WI38 (cell line): ENCODE data around the gene LGALSL.
"Not testable (repeated sequence)": the region's sequence is repeated elsewhere in the genome, so short reads cannot be mapped to it uniquely, and the experiment has no call there.

Experiments used
- H3K4me3 ChIP-seq: 2 replicates; pipeline ENCODE4 v1.5.1; 2011; ENCODE audit warnings: low read depth, mild to moderate bottlenecking, control low read depth, low read length
- TF ChIP-seq, protein P1 (sequence below): IDR thresholded peaks from 2 replicates; pipeline ENCODE4 v1.5.1; 2012; ENCODE audit warnings: low read depth, mild to moderate bottlenecking, control low read depth, low read length

Gene LGALSL

DNA sequence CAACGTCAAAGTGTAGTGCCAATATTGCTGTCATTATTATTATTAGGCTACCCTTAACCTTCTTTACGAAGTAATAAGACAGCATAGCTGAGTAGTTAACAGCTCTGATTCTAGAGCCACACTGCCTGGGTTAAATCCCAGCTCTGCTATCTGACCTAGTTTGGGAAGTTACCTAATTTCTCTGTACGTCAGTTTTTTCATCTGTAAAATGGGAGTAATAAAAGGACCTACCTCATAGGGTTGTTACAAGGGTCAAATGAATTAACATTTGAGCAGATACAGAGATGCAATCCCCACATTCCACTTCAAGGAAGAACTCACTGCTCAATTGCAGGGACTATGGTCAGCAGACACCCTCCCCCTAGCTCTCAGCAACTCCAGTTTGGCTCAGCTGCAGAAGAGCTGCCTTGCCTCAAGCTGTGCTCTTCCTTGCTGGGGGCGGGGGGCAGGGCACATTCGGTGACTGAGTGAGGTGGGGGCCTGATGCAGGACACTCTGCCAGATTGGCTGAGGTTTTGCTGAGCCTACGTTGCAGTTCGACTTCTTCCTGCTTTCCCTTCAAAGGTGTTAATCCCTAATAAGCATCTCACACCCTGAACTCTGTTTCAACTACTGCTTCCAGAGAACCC, 11.0 kb upstream of the LGALSL start:
- no peak overlapping the region for H3K4me3 ChIP-seq

DNA sequence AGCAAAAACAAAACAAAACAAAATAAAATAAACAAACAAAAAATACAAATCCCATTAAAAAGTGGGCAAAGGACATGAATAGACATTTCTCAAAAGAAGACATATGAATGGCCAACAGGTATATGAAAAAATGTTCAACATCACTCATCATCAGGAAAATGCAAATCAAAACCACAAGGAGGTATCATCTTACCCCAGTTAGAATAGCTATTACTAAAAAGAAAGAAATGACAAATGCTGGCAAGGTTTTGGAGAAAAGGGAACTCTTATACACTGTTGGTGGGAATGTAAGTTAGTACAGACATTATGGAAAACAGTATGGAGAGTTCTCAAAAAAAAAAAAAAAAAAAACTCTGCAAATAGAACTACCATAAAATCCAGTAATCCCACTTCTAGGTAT, 8.0 kb upstream of the LGALSL start:
- not testable (repeated sequence) for H3K4me3 ChIP-seq

More for the DNA sequence above, 11.0 kb upstream of the LGALSL start:
- TF ChIP-seq, protein P1, sequence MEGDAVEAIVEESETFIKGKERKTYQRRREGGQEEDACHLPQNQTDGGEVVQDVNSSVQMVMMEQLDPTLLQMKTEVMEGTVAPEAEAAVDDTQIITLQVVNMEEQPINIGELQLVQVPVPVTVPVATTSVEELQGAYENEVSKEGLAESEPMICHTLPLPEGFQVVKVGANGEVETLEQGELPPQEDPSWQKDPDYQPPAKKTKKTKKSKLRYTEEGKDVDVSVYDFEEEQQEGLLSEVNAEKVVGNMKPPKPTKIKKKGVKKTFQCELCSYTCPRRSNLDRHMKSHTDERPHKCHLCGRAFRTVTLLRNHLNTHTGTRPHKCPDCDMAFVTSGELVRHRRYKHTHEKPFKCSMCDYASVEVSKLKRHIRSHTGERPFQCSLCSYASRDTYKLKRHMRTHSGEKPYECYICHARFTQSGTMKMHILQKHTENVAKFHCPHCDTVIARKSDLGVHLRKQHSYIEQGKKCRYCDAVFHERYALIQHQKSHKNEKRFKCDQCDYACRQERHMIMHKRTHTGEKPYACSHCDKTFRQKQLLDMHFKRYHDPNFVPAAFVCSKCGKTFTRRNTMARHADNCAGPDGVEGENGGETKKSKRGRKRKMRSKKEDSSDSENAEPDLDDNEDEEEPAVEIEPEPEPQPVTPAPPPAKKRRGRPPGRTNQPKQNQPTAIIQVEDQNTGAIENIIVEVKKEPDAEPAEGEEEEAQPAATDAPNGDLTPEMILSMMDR: no peak

DNA sequence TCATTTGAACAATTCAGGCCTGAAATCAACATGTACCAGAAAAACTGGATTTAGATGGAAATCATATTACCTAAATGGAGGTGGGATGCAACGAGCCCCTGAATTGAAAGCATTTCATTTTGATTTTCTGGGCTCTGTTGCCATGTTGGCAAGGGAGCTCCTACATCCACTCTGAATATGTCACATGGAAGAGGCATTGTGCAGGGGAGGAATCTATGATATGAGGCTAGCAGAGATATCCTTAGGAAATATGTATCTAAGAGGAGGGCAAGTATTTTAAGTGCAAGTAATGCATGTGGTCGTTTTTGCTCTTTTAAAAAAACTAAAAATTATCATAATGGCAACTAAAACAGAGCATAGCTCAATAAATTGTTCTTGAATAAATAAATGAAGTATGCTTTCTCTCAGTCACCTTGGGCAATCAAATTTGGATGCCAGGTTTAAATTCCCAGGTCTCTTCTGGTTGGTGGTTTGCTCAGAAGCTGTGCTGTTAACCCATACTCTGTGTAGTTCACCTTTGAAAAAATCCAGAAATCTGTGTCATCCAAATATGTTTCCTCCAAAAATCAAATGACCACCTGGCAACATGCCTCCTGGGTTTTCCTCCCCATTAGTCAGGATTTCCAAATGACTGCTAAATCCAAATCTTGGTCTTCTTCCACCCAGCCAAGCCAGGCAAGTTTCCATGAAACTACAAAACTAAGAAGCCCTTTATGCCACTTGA, 6.5 kb upstream of the LGALSL start:
- TF ChIP-seq, protein P1: no peak
- no peak overlapping the region for H3K4me3 ChIP-seq

DNA sequence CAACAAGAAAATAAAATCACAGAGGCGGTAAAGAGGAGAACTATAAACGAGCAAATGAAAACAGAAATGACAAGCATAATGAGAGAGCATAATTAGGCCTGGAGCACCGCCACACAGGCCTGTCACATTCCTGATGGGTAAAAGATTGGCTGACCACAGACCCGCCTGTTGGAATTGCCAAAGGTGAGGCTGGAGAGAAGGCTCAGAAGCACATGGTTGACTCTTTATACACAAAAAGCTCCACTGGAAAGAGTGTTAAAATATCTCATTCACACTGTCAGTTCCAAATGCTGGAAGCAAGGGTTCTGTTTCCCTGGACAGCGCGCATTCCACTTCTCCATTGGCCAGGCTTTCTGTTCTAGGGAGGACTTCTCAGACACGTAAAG, 5.9 kb upstream of the LGALSL start:
- no peak overlapping the region for H3K4me3 ChIP-seq
- TF ChIP-seq, protein P1: no peak

DNA sequence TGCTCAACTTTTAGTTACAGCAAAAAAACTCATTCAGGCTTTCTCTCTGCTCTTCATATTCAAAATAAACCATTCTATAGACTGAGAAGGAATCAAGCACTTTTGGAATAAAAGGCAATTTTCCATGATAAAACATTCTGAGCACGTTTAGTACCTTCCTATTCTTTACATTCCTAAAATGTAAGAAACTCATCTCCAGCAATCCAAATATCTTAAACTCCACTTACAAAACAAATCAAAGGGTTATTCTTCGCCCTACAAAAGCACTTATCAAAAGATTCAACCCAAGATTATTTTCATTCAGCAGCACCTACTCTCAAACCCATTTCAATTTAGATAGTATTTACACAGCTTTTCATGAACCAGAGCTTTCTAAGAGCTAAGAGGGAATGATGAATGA, 2.9 kb upstream of the LGALSL start:
- TF ChIP-seq, protein P1: no peak
- H3K4me3 ChIP-seq: no peak overlapping the region

DNA sequence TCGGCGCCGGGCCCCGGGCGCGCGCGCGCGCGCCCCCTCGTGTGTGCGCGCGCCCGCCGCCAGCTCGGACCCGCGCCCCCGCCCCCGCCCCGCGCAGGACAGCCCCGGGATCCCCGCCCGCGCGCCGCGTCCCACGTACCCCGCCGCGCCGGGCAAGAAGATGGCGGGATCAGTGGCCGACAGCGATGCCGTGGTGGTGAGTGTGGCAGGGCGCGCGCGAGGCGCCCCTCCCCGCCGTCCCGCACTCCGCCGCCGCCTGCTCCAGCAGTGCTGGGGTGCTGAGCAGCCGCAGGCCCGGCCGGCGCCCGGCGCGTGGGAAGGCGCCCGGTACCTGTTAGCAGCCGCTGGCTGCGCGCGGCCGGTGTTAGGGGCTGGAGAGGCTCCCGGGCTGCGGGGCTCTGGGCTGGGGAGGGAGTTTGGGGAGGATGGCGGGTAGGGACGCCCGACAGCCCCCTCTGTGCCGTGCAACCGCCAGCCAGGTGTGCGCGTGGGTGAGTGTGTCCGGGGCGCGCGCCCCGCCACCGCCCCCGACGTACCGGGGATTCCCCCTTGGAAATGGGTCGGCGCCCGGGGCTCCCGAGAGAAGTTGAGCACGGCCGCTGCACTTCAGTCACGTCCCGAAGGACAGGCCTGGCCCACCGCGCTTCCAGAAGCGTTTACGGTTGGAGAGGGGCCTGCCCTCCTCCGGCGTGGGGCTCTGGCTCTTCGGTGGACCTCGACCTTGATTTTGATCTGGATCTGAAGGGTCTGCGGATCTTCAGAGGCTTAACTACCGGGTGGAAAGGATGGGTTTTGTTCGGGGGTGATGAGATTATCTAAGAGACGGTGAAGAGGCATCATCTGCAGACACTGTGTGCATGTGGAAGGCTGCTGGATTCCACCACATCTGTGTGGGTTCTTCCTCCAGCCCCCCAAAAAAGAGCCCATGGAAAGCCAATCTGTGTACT, 697 bp downstream of the LGALSL start:
- peak overlapping the region; percentile 59 for H3K4me3 ChIP-seq
- TF ChIP-seq, protein P1: no peak

DNA sequence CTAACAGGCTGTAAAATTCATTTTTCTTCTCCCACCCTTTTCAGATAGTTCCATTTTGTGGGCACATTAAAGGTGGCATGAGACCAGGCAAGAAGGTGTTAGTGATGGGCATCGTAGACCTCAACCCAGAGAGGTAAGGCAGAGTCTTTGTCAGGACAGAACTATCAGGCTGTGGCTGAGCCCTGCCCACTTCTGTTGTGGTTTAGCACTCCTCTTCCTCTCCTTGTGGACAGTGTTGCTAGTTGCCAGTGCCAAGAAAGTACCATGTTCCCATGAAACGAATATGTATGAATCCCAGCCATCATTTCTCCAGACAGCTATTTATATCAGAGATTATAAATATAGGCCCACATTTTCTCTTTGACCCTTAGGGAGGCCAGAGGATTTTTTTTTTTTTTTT, 1.6 kb downstream of the LGALSL start:
- no peak overlapping the region for H3K4me3 ChIP-seq

More for the DNA sequence above, 1.6 kb downstream of the LGALSL start:
- TF ChIP-seq, protein P1: no peak
